ENCODE data around the gene CPLX3.

Gene CPLX3

GRCh38 chr15:74786551-74787165, 39.8 kb upstream of the CPLX3 start:
- no peaks in the 10 kb centered on the region for H3K9me2 ChIP-seq (ENCODE audit: low read depth, low read length)
- H3K79me2 ChIP-seq (ENCODE audit: insufficient read depth, low read length), result peaks cover 43% of the 10 kb centered on the region
- TF ChIP-seq EZH2 (IDR thresholded peaks at IDR 0.05; ENCODE audit: borderline replicate concordance, low read length) (no peak), CTCF (IDR thresholded peaks at IDR 0.05; ENCODE audit: low read length) (no peak)
- no peaks in the 10 kb centered on the region for H4K20me1 ChIP-seq (ENCODE audit: insufficient read depth, low read length)
- H3K4me2 ChIP-seq (ENCODE audit: low read length), result peak overlapping the region; percentile 97
- peak overlapping the region; percentile 60 for H3K9ac ChIP-seq (ENCODE audit: low read length)
- peaks cover 24% of the 10 kb centered on the region for H3F3A ChIP-seq (ENCODE audit: insufficient read depth, low read length)
- H3K36me3 ChIP-seq (ENCODE audit: insufficient read depth, low read length), result peaks cover 61% of the 10 kb centered on the region; the same call in 1 of the 2 replicates
- H3K9me3 ChIP-seq (ENCODE audit: low read length), result no peaks in the 10 kb centered on the region
- peaks cover 88% of the 10 kb centered on the region for H3K4me1 ChIP-seq (ENCODE audit: insufficient read depth, low read length, severe bottlenecking)
- H3K4me3 ChIP-seq (ENCODE audit: low read depth, low read length, poor library complexity, severe bottlenecking), result peak overlapping the region; percentile 97
- peak overlapping the region; percentile 99 for H3K27ac ChIP-seq (ENCODE audit: low read depth, low read length, poor library complexity, severe bottlenecking)
- no peak overlapping the region for H2AFZ ChIP-seq (ENCODE audit: low read length)
- H3K27me3 ChIP-seq (ENCODE audit: insufficient read depth, low read length), result no peaks in the 10 kb centered on the region

GRCh38 chr15:74787251-74788041, 39.0 kb upstream of the CPLX3 start:
- Histone ChIP-seq H3K4me1 (ENCODE audit: insufficient read depth, low read length, severe bottlenecking) (peaks cover 96% of the 10 kb centered on the region), H3K9ac (ENCODE audit: low read length) (peak overlapping the region; percentile 83), H3F3A (ENCODE audit: insufficient read depth, low read length) (peaks cover 24% of the 10 kb centered on the region)

More at GRCh38 chr15:74787251-74788041, 39.0 kb upstream of the CPLX3 start:
- Histone ChIP-seq H3K4me2 (ENCODE audit: low read length) (peak overlapping the region; percentile 97), H3K36me3 (ENCODE audit: insufficient read depth, low read length) (peaks cover 68% of the 10 kb centered on the region; the same call in 1 of the 2 replicates), H3K9me2 (ENCODE audit: low read depth, low read length) (no peaks in the 10 kb centered on the region), H3K4me3 (ENCODE audit: low read depth, low read length, poor library complexity, severe bottlenecking) (peak overlapping the region; percentile 97), H3K27ac (ENCODE audit: low read depth, low read length, poor library complexity, severe bottlenecking) (peak overlapping the region; percentile 99), H3K79me2 (ENCODE audit: insufficient read depth, low read length) (peaks cover 49% of the 10 kb centered on the region), H3K9me3 (ENCODE audit: low read length) (no peaks in the 10 kb centered on the region), H4K20me1 (ENCODE audit: insufficient read depth, low read length) (no peaks in the 10 kb centered on the region), H2AFZ (ENCODE audit: low read length) (no peak overlapping the region), H3K27me3 (ENCODE audit: insufficient read depth, low read length) (no peaks in the 10 kb centered on the region)
- TF ChIP-seq EZH2 (IDR thresholded peaks at IDR 0.05; ENCODE audit: borderline replicate concordance, low read length), result no peak
- peak; percentile 97 for TF ChIP-seq CTCF (IDR thresholded peaks at IDR 0.05; ENCODE audit: low read length)

Measured in OCI-LY1 (cell line).